ENCODE measurements around the gene TRAFD1.

TRAFD1 gene

DNA sequence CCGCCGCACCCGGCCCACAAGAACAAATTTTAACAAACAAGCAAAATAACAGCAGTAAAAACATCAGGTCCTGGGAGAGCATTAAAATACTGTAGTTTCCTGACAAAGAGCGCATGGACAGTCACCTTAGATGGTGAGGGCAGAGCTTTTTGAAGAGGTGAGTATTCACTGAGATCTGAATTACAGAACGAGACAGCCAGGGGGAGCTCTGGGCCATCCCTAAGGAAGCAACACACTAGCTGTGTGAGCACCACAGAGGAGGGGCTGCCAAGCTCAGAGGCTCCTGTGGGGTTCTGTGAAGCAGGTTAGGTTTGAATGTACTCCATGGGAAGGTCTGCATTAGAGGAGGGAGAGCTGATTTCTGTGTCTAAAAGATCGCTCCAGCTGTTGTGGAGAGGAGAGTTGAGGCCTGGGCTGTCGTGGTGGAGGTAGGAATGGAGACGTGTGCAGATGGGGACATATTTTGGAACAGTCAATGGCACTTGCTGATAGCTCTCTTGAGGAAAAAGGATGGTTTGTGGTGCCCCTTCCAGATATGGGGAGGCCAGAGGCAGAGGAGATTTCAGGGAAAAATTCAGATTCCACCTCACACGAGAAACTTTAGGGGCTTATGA lies 72.9 kb downstream of the TRAFD1 start:
- in situ Hi-C loops (cut with MboI; ENCODE audit: low sequenced_read_pairs): no loop called here

DNA sequence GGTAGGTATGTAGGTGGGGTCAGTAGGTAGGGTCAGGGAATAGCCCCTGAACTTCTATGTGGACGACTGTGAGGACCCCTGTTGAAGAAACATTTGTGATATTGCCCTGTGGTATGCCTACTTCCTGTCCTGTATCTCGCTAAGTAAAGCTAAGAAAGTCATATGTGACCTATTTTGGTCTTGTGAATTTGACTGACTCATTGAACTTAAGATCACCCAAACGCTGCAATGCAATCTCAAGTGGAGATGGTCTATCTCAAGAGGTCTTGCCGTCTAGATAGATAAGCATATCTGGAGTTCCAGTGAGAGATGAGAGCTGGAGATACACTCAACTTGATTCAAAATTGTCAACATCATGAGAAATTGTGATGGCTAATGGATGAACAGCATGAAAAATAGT lies 73.8 kb downstream of the TRAFD1 start:
- in situ Hi-C loops (cut with MboI; ENCODE audit: low sequenced_read_pairs): no loop called here
